ENCODE results near the gene ATOH1.

The ATOH1 gene

GRCh38 chr4:93802045-93802444, 26.5 kb upstream of the ATOH1 start:
- no peak overlapping the region for H3K4me3 ChIP-seq
- no peak for TF ChIP-seq CTCF (IDR thresholded peaks at IDR 0.05)
- DNase-seq (ENCODE audit: low spot score) = no peak
- H3K27ac ChIP-seq = no peak overlapping the region

GRCh38 chr4:93809773-93810172, 18.8 kb upstream of the ATOH1 start:
- Histone ChIP-seq H3K4me3 (no peak overlapping the region), H3K27ac (no peak overlapping the region)
- no peak for TF ChIP-seq CTCF (IDR thresholded peaks at IDR 0.05)
- no peak for DNase-seq (ENCODE audit: low spot score)

GRCh38 chr4:93810340-93810992, 18.1 kb upstream of the ATOH1 start:
- no peak overlapping the region for H3K27ac ChIP-seq
- DNase-seq (ENCODE audit: low spot score) = no peak
- H3K4me3 ChIP-seq = no peak overlapping the region
- TF ChIP-seq CTCF (IDR thresholded peaks at IDR 0.05) = no peak

DNA sequence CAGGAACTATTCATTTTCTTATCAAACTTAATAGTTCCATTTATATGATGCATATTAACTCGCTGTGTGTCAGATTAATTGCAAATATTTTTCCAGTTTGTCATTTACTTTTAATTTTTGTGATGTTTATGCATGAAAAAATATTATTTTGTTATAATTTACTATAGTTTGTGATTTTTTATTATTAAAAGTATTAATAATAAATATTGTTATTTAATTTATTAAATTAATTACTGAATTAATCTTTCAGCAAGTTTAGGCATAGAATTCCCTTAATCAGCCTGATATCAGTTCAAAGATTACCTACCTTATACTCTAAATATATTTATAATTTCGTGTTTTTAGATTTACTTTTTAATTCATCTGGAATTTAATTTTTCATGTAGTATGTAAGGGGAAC, 15.5 kb upstream of the ATOH1 start:
- Histone ChIP-seq H3K27ac (no peak overlapping the region), H3K4me3 (no peak overlapping the region)
- TF ChIP-seq CTCF (IDR thresholded peaks at IDR 0.05) = no peak
- DNase-seq (ENCODE audit: low spot score) = no peak

GRCh38 chr4:93814141-93814540, 14.4 kb upstream of the ATOH1 start:
- Histone ChIP-seq H3K27ac (no peak overlapping the region), H3K4me3 (no peak overlapping the region)
- TF ChIP-seq CTCF (IDR thresholded peaks at IDR 0.05) = no peak
- DNase-seq (ENCODE audit: low spot score) = no peak

DNA sequence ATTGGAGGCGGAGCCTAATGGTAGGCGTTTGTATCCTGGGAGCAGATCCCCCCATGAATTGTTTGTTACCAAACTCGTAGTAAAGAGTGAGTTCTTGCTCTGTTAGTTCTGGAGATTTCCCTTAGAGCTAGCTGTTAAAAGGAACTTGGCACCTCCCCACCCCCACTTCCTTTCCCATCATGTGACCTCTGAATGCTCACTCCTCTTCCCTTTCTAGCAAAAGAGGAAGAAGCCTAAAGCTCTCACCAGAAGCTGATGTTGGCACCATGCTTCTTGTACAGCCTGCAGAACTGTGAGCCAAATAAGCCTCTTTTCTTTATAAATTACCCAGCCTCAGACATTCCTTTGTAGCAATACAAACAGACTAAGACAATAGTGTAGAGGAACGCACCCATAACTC, 13.8 kb upstream of the ATOH1 start:
- DNase-seq (ENCODE audit: low spot score) = no peak
- Histone ChIP-seq H3K4me3 (no peak overlapping the region), H3K27ac (peak overlapping the region in 1 of 2 donors; percentile 15)
- no peak for TF ChIP-seq CTCF (IDR thresholded peaks at IDR 0.05)

DNA sequence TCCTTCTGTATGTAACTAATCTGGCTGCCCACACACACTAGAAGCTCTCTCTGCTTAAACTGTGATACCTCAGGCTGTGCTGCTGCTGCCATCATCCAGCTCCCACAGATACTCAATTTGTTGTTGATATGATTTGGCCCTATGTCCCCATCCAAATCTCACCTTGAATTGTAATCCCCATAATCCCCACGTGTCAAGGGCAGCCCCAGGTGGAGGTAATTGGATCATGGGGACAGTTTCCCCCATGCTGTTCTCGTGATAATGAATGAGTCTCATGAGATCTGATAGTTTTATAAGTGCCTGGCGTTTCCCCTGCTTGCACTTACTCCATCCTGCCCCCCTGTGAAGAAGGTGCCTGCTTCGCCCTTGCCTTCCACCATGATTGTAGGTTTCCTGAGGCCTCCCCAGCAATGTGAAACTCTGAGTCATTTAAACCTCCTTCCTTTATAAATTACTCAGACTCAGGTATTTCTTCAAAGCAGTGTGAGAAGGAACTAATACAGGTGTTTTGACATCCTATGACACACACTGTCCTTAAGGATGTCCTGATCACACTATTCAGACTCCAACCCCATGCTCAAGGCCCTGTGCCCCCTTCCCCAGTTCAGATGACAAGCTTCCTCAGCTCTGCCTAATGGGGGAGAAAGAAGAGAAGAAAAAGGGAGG, 2.9 kb upstream of the ATOH1 start:
- no peak for TF ChIP-seq CTCF (IDR thresholded peaks at IDR 0.05)
- H3K4me3 ChIP-seq = no peak overlapping the region
- no peak for DNase-seq (ENCODE audit: low spot score)
- H3K27ac ChIP-seq = no peak overlapping the region

Data from coronary artery (tissue), 2 donors.